ENCODE measurements around the gene MARVELD1.
"Not testable (repeated sequence)": the region's sequence is repeated elsewhere in the genome, so short reads cannot be mapped to it uniquely, and the experiment has no call there.

- not testable (repeated sequence) for TF ChIP-seq CTCF, EP300 (IDR thresholded peaks at IDR 0.05)
Observed at GRCh38 chr10:97684368-97684713, 29.2 kb upstream of the MARVELD1 start.

Data from ovary (tissue), 3 donors.